ENCODE data around the gene ENDOG. TPM values are rescaled to one million over a fixed set of nuclear protein-coding genes. Genes with fewer than 3 reads are reported as not detected.

ENDOG gene
- total and polyA plus RNA-seq, 2 experiments from 2014 or later = 18.9 to 32.6 TPM

GRCh38 chr9:128821584-128822406 is 3.5 kb downstream of the ENDOG start:
- no peak for DNase-seq (ENCODE audit: low spot score)
- no peak overlapping the region for H2AFZ ChIP-seq
- H3K9me3 ChIP-seq (ENCODE audit: low read depth) = no peaks in the 10 kb centered on the region
- no peak overlapping the region for H3K4me3 ChIP-seq
- TF ChIP-seq CTCF (IDR thresholded peaks at IDR 0.05; ENCODE audit: poor library complexity) = no peak
- no peak for TF ChIP-seq EZH2phosphoT487 (IDR thresholded peaks at IDR 0.05; ENCODE audit: low read depth, severe bottlenecking, unreplicated experiment)
- no peak for TF ChIP-seq EZH2 (IDR thresholded peaks at IDR 0.05; ENCODE audit: borderline replicate concordance)
- peaks cover 3% of the 10 kb centered on the region for H3K79me2 ChIP-seq
- H3K4me1 ChIP-seq (ENCODE audit: insufficient read depth) = peaks cover 7% of the 10 kb centered on the region
- no peaks in the 10 kb centered on the region for H3K36me3 ChIP-seq (replicated peaks; ENCODE audit: insufficient read depth, low read depth)
- WGBS (ENCODE audit: low lambda C conversion rate, missing lambda C conversion rate) = 88% methylated on average over 16 of the region's 16 CpGs
- no peak overlapping the region for H3K27ac ChIP-seq
- no peaks in the 10 kb centered on the region for H3K27me3 ChIP-seq
- H3K4me2 ChIP-seq = no peak overlapping the region
- no peaks in the 10 kb centered on the region for H4K20me1 ChIP-seq (ENCODE audit: insufficient read depth, poor library complexity, severe bottlenecking)
- no peaks in the 10 kb centered on the region for H3K9me2 ChIP-seq (replicated peaks; ENCODE audit: insufficient read depth)

- no peak overlapping the region for H3K27ac ChIP-seq
- no peak overlapping the region for H3K4me2 ChIP-seq
- no peak for TF ChIP-seq CTCF (IDR thresholded peaks at IDR 0.05; ENCODE audit: poor library complexity)
- no peak for TF ChIP-seq EZH2 (IDR thresholded peaks at IDR 0.05; ENCODE audit: borderline replicate concordance)
- TF ChIP-seq EZH2phosphoT487 (IDR thresholded peaks at IDR 0.05; ENCODE audit: low read depth, severe bottlenecking, unreplicated experiment) = no peak
- H3K4me1 ChIP-seq (ENCODE audit: insufficient read depth) = peaks cover 7% of the 10 kb centered on the region
- H3K27me3 ChIP-seq = no peaks in the 10 kb centered on the region
- 96% methylated on average over 22 of the region's 22 CpGs for WGBS (ENCODE audit: low lambda C conversion rate, missing lambda C conversion rate)
- no peaks in the 10 kb centered on the region for H4K20me1 ChIP-seq (ENCODE audit: insufficient read depth, poor library complexity, severe bottlenecking)
- no peaks in the 10 kb centered on the region for H3K9me3 ChIP-seq (ENCODE audit: low read depth)
- no peak overlapping the region for H2AFZ ChIP-seq
- no peaks in the 10 kb centered on the region for H3K9me2 ChIP-seq (replicated peaks; ENCODE audit: insufficient read depth)
- DNase-seq (ENCODE audit: low spot score) = no peak
- H3K4me3 ChIP-seq = no peak overlapping the region
- no peaks in the 10 kb centered on the region for H3K36me3 ChIP-seq (replicated peaks; ENCODE audit: insufficient read depth, low read depth)
- peaks cover 3% of the 10 kb centered on the region for H3K79me2 ChIP-seq
These were observed 4.2 kb downstream of the ENDOG start for GRCh38 chr9:128822407-128823042.

GRCh38 chr9:128823362-128823902 is 5.1 kb downstream of the ENDOG start:
- Histone ChIP-seq H3K27ac (no peak overlapping the region), H3K36me3 (replicated peaks; ENCODE audit: insufficient read depth, low read depth) (no peaks in the 10 kb centered on the region), H4K20me1 (ENCODE audit: insufficient read depth, poor library complexity, severe bottlenecking) (no peaks in the 10 kb centered on the region), H2AFZ (no peak overlapping the region), H3K9me3 (ENCODE audit: low read depth) (no peaks in the 10 kb centered on the region), H3K27me3 (no peaks in the 10 kb centered on the region), H3K4me2 (no peak overlapping the region), H3K4me3 (no peak overlapping the region), H3K4me1 (ENCODE audit: insufficient read depth) (peaks cover 7% of the 10 kb centered on the region), H3K9me2 (replicated peaks; ENCODE audit: insufficient read depth) (no peaks in the 10 kb centered on the region), H3K79me2 (peaks cover 7% of the 10 kb centered on the region)
- WGBS (ENCODE audit: low lambda C conversion rate, missing lambda C conversion rate) = 89% methylated on average over 16 of the region's 19 CpGs
- TF ChIP-seq EZH2phosphoT487 (IDR thresholded peaks at IDR 0.05; ENCODE audit: low read depth, severe bottlenecking, unreplicated experiment) = no peak
- TF ChIP-seq CTCF (IDR thresholded peaks at IDR 0.05; ENCODE audit: poor library complexity) = no peak
- TF ChIP-seq EZH2 (IDR thresholded peaks at IDR 0.05; ENCODE audit: borderline replicate concordance) = no peak
- DNase-seq (ENCODE audit: low spot score) = no peak
